ENCODE data around the gene XPO4. TPM values are rescaled to one million over a fixed set of nuclear protein-coding genes. Genes with fewer than 3 reads are reported as not detected.
"Not testable (repeated sequence)": the region's sequence is repeated elsewhere in the genome, so short reads cannot be mapped to it uniquely, and the experiment has no call there.

XPO4 gene
- total RNA-seq, 1 donor, result 19.5 TPM

DNA sequence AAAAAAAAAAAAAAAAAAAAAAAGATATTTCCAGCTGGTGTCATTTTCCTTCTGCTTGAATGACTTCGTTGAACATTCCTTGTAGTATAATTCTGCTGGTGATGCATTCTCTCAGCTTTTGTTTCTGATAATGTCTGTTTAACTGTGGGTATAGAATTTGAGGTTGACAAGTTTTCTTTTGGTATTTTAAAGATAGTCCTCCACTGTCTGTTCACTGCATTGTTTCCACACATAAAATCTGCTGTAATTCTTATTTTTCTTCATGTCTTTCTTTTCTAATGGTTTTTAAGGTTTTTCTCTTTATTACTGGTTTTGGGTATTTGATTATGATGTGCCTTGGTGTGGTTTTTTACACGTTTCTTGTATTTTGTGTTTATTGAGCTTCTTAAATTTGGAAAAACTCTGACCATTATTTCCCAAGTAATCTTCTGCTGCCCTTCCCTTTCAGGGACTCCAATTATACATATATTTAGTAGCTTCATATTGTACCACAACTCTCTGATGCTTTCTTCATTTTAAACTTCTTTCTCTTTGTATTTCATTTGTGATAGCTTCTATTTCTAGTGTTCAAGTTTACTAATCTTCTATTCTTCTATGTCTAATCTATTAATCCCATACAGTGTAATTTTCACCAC lies 135.1 kb downstream of the XPO4 start:
- Histone ChIP-seq H3K4me3 (ENCODE audit: insufficient read depth, low read length) (no peak overlapping the region), H3K36me3 (ENCODE audit: insufficient read depth, low read length) (peaks cover 12% of the 10 kb centered on the region), H3K27me3 (ENCODE audit: insufficient read depth, low read length) (no peaks in the 10 kb centered on the region), H2AFZ (ENCODE audit: low read length) (no peak overlapping the region), H3K79me2 (ENCODE audit: insufficient read depth, low read length) (peaks cover 14% of the 10 kb centered on the region), H3K9me3 (ENCODE audit: low read depth, low read length) (no peaks in the 10 kb centered on the region), H3K27ac (ENCODE audit: low read depth, low read length) (no peak overlapping the region), H3K4me2 (ENCODE audit: insufficient read depth, low read length) (no peak overlapping the region), H4K20me1 (ENCODE audit: insufficient read depth, low read length) (no peaks in the 10 kb centered on the region), H3K4me1 (ENCODE audit: insufficient read depth, low read length) (peaks cover 3% of the 10 kb centered on the region)
- DNase-seq (ENCODE audit: insufficient read length, low spot score, missing footprints), result no peak
- no peak for TF ChIP-seq CTCF (IDR thresholded peaks at IDR 0.05; ENCODE audit: extremely low read depth, low read depth, low read length)

DNA sequence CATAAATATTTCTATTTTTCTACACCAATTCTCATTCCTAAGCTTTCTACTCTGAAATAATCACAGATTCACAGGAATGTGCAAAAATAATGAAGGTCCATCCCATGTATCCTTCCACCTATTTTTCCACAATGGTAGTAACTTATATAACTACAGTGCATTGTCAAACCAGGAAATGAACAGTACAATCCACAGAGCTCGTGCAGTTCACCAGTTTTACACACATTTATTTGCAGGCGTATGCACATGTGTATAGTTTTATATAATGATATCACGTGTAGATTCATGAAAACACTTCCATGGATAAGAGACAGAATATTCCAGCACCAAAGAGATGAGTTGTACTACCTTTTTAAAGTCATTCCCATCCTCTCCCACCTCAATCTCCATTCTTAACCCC lies 141.7 kb downstream of the XPO4 start:
- Histone ChIP-seq H3K27ac (ENCODE audit: low read depth, low read length) (no peak overlapping the region), H3K4me3 (ENCODE audit: insufficient read depth, low read length) (no peak overlapping the region), H3K4me2 (ENCODE audit: insufficient read depth, low read length) (no peak overlapping the region), H4K20me1 (ENCODE audit: insufficient read depth, low read length) (no peaks in the 10 kb centered on the region), H3K9me3 (ENCODE audit: low read depth, low read length) (no peaks in the 10 kb centered on the region), H3K4me1 (ENCODE audit: insufficient read depth, low read length) (no peaks in the 10 kb centered on the region), H3K79me2 (ENCODE audit: insufficient read depth, low read length) (no peaks in the 10 kb centered on the region), H2AFZ (ENCODE audit: low read length) (no peak overlapping the region), H3K36me3 (ENCODE audit: insufficient read depth, low read length) (no peaks in the 10 kb centered on the region), H3K27me3 (ENCODE audit: insufficient read depth, low read length) (no peaks in the 10 kb centered on the region)
- TF ChIP-seq CTCF (IDR thresholded peaks at IDR 0.05; ENCODE audit: extremely low read depth, low read depth, low read length), result no peak
- DNase-seq (ENCODE audit: insufficient read length, low spot score, missing footprints), result no peak

DNA sequence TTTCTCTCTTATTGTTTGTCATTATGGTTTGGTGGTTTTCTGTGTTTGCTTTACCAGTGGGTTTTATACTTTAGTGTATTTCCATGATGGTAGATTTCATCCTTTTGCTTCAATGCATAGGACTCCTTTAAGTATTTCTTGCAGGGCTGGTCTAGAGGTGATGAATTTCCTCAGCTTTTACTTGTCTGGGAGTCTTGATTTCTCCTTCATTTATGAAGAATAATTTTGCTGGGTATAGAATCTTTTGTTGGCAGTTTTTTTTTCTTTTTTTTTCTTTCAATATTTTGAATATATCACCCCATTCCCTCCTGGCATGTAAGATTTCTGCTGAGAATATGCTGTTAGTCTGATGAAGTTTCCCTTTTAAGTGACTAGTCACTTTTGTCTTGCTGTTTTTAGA lies 148.5 kb downstream of the XPO4 start:
- Histone ChIP-seq H3K79me2 (ENCODE audit: insufficient read depth, low read length) (no peaks in the 10 kb centered on the region), H3K27ac (ENCODE audit: low read depth, low read length) (no peak overlapping the region), H3K4me1 (ENCODE audit: insufficient read depth, low read length) (no peaks in the 10 kb centered on the region), H3K4me2 (ENCODE audit: insufficient read depth, low read length) (no peak overlapping the region), H3K9me3 (ENCODE audit: low read depth, low read length) (no peaks in the 10 kb centered on the region), H2AFZ (ENCODE audit: low read length) (no peak overlapping the region), H3K27me3 (ENCODE audit: insufficient read depth, low read length) (no peaks in the 10 kb centered on the region), H3K36me3 (ENCODE audit: insufficient read depth, low read length) (peaks cover 4% of the 10 kb centered on the region), H3K4me3 (ENCODE audit: insufficient read depth, low read length) (no peak overlapping the region), H4K20me1 (ENCODE audit: insufficient read depth, low read length) (no peaks in the 10 kb centered on the region)
- TF ChIP-seq CTCF (IDR thresholded peaks at IDR 0.05; ENCODE audit: extremely low read depth, low read depth, low read length), result no peak
- DNase-seq (ENCODE audit: insufficient read length, low spot score, missing footprints), result no peak

DNA sequence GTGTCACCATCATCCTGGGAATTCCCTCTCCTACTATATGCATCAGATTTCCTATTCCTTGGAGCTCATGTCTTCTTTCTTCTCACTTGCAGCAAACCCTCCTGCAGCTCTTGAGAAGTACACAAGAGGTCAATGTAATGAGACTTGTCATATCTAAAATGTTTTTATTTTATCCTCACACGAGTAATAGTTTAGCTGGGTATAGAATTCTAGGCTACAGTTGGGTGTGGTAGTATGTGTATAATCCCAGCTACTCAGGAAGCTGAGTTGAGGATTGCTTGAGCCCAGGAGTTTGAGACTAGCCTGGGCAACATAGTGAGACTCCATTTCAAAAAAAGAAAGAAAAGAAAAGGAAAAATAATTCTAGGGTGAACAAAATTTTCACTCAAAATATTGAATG lies 153.2 kb downstream of the XPO4 start:
- H3K9me3 ChIP-seq (ENCODE audit: low read depth, low read length), result no peaks in the 10 kb centered on the region
- no peak overlapping the region for H3K4me2 ChIP-seq (ENCODE audit: insufficient read depth, low read length)
- H3K27me3 ChIP-seq (ENCODE audit: insufficient read depth, low read length), result no peaks in the 10 kb centered on the region
- H2AFZ ChIP-seq (ENCODE audit: low read length), result no peak overlapping the region
- no peak for TF ChIP-seq CTCF (IDR thresholded peaks at IDR 0.05; ENCODE audit: extremely low read depth, low read depth, low read length)
- no peaks in the 10 kb centered on the region for H4K20me1 ChIP-seq (ENCODE audit: insufficient read depth, low read length)
- no peak overlapping the region for H3K27ac ChIP-seq (ENCODE audit: low read depth, low read length)
- no peaks in the 10 kb centered on the region for H3K79me2 ChIP-seq (ENCODE audit: insufficient read depth, low read length)
- H3K4me3 ChIP-seq (ENCODE audit: insufficient read depth, low read length), result no peak overlapping the region
- H3K36me3 ChIP-seq (ENCODE audit: insufficient read depth, low read length), result no peaks in the 10 kb centered on the region
- DNase-seq (ENCODE audit: insufficient read length, low spot score, missing footprints), result no peak
- no peaks in the 10 kb centered on the region for H3K4me1 ChIP-seq (ENCODE audit: insufficient read depth, low read length)

DNA sequence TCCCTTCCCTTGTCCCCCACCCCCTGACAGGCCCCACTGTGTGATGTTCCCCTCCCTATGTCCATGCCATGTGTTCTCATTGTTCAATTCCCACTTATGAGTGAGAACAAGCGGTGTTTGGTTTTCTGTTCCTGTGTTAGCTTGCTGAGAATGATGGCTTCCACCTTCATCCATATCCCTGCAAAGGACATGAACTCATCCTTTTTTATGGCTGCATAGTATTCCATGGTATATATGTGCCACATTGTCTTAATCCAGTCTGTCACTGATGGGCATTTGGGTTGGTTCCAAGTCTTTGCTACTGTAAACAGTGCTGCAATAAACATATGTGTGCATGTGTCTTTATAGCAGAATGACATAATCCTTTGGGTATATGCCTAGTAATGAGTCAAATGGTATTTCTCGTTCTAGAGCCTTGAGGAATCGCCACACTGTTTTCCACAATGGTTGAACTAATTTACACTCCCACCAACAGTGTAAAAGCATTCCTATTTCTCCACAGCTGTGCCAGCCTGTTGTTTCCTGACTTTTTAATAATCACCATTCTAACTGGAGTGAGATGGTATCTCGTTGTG lies 158.6 kb downstream of the XPO4 start:
- DNase-seq (ENCODE audit: insufficient read length, low spot score, missing footprints); H3K27ac ChIP-seq (ENCODE audit: low read depth, low read length); H4K20me1 ChIP-seq (ENCODE audit: insufficient read depth, low read length); H3K27me3 ChIP-seq (ENCODE audit: insufficient read depth, low read length); H3K36me3 ChIP-seq (ENCODE audit: insufficient read depth, low read length); H3K79me2 ChIP-seq (ENCODE audit: insufficient read depth, low read length); H3K9me3 ChIP-seq (ENCODE audit: low read depth, low read length); H3K4me1 ChIP-seq (ENCODE audit: insufficient read depth, low read length); H3K4me3 ChIP-seq (ENCODE audit: insufficient read depth, low read length); H2AFZ ChIP-seq (ENCODE audit: low read length); H3K4me2 ChIP-seq (ENCODE audit: insufficient read depth, low read length): not testable (repeated sequence)
